Brain pericyte (primary cell): ENCODE measurements around the gene TEX48.

Experiments
- DNase-seq: peaks from one replicate; pipeline ENCODE4 v3.0.0-alpha.2; 2012; ENCODE audit warnings: low read depth, low spot score

The TEX48 gene

DNA sequence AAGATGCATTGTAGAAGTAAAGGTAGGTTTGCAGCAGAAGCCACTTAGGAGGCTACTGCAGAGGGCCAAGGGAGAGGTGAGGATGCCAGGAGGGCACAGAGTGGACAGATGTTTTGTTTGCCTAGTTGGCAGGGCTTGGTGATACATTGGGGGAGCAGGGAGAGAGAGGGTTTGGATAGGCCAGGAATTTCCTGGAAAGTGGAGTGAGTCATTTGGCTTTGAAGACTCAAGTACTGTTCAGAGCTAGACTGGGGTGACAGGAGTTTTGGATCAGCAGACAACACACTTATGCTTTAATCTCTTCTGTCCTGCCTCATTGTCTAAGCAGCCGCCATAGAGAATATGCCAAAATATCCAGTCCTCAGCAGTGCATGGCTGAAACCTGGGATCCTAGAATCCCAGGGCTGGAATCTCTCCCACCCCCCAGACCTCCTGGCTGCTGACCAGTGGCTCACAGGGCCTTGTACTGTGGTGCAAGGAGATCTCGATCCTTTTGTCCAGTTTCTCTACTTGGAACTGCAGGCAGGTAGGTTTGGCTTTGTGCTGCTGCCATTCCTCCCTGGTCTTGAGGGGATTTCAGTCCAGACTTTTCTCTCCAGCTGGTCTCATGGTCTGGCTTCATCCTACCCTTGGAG is 59.9 kb downstream of the TEX48 start:
- DNase-seq, result no peak

DNA sequence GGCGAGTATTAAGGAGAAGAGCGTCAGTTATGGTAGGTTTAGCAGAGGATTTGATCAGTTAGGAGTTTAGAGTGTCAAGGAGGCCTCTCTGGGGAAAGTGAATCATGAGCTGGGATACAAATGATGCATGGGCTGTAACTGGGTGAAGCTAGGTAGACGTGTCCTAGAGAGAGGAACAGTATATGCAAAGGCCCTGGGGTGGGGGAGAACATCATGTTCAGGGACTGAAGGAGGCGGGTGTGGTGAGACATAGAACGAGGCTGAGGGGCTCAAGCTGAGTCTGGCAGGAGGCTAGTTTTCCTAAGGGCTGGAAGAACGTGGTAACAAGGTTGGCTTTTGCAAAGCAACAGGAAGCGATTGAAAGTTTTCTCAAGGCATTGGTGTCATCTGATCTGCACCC is 60.4 kb downstream of the TEX48 start:
- DNase-seq, result no peak

DNA sequence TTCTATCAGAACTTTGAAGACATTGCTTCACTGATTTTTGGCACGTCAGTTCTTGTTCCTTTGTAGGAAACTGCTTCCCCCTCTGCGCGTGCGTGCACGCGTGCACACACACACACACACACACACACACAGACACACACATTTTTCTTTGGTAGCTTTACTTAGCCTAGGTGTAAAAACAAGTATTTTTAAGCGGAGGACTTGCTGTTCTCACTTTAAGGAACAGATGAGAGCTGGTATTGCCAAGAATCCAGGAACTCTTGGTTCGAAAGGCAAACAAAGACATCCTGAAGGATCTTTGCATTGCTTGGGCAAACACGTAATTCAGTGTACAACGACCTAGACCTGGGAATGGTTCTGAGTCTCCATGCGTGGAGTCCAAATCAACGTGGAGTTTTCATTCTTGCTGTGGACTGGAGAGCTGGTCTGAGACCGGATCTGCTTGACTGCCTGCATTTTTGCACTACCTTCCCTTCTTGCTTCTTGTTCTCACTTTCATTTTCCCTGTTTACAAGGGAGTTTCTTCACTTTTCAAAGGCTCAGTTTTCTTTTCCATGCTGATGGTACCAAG is 62.7 kb downstream of the TEX48 start:
- no peak for DNase-seq

DNA sequence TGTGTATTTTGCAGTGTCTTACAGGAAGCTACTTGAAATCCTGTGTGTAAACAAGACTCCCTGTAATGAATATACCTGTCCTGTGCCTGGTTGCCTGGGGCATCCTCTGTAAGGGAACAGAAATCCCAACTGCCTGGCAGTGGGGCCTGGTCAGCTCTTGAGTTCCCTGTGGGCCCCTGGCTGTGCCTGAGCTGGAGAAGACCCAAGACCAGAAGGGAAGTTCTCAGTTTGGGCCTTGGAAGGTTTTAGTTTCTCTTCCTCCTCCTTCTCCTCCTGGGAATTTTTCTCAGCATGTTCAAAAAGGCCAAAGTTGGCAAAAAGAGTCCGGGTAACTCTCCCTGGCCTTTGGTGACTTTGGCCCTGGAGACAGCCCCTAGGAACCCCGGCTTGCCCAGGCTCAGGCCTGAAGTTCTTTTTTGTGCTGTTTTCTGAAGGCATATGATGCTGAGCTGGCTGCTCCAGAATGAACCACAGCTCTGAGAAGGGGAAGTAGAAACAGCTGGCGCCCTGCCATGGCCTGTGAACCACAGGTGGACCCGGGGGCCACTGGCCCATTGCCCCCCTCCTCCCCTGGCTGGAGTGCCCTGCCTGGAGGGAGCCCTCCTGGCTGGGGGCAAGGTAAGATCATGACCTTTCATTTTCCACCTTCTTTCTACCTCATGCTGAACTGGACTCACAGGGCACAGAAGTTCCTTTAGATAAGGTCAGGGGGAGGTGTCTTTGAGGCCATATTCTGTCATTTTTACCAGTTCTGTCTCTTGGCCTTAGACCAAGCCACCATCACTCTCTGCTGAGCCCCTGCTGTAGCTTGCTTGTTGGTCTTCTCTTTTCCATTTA is 65.1 kb downstream of the TEX48 start:
- no peak for DNase-seq
